Prostate gland (tissue), 2 donors: Measurements from ENCODE around the gene CENPP.

ENCODE experiments used
- CTCF ChIP-seq, 4 experiments: fragments of 200-600 bp in 2 of 4; fragments of 450-650 bp in 2 of 4; sonication (generic) in 2 of 4; IDR thresholded peaks; 1 replicate in 3 of 4; 2 replicates in 1 of 4; pipeline ENCODE4 v1.5.1; 2016 to 2019; ENCODE audit warnings: antibody characterized with exemption in 4 of 4, mild to moderate bottlenecking in 2 of 4, moderate library complexity in 2 of 4
- POLR2A ChIP-seq: fragments of 450-650 bp; IDR thresholded peaks from one replicate; pipeline ENCODE4 v1.6.1; 2016; ENCODE audit warnings: antibody characterized with exemption, mild to moderate bottlenecking

GRCh38 chr9:92656537-92656925, 330.8 kb downstream of the CENPP start:
- TF ChIP-seq POLR2A, result no peak
- no peak for TF ChIP-seq CTCF (IDR thresholded peaks at IDR 0.05)
